Fibroblast of pulmonary artery (primary cell): ENCODE measurements around the gene C1orf198.

Source experiments
- DNase-seq: peaks from one replicate; pipeline ENCODE4 v3.0.0-alpha.2; 2010; ENCODE audit warnings: low read depth
- H3K4me3 ChIP-seq: replicated peaks from 2 replicates; pipeline ENCODE4 v1.5.1; 2011; ENCODE audit warnings: low read depth, mild to moderate bottlenecking, control low read depth, low read length, moderate library complexity
- TF ChIP-seq, protein P1 (sequence below): IDR thresholded peaks from 2 replicates; pipeline ENCODE4 v1.5.1; 2011; ENCODE audit warnings: mild to moderate bottlenecking, control low read depth, low read length, inconsistent platforms; ENCODE audit errors: missing control alignments

Gene C1orf198

DNA sequence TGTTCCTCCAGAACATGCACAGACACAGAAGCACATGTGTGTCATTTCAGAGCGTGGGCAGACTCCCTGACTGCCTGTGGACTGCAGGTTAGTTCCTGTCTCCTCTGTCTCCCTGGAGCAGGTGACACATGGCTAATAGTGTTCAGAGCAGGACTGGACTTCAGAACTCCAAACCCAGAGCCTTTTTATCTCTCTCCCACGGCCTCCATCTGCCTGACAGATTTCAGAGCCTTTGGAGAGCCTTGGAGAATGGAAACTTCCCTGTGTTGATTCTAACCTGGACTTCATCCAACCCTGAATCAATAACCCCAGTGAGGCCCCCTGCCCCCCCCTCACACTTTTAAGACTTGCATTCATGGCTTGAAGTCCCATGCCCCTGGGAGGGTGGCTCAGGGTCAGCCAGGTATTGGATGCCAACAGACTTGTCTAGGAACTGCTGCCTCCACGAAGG, 44.4 kb downstream of the C1orf198 start:
- no peak for DNase-seq
- H3K4me3 ChIP-seq, result no peak overlapping the region
- TF ChIP-seq, protein P1, sequence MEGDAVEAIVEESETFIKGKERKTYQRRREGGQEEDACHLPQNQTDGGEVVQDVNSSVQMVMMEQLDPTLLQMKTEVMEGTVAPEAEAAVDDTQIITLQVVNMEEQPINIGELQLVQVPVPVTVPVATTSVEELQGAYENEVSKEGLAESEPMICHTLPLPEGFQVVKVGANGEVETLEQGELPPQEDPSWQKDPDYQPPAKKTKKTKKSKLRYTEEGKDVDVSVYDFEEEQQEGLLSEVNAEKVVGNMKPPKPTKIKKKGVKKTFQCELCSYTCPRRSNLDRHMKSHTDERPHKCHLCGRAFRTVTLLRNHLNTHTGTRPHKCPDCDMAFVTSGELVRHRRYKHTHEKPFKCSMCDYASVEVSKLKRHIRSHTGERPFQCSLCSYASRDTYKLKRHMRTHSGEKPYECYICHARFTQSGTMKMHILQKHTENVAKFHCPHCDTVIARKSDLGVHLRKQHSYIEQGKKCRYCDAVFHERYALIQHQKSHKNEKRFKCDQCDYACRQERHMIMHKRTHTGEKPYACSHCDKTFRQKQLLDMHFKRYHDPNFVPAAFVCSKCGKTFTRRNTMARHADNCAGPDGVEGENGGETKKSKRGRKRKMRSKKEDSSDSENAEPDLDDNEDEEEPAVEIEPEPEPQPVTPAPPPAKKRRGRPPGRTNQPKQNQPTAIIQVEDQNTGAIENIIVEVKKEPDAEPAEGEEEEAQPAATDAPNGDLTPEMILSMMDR, result no peak

DNA sequence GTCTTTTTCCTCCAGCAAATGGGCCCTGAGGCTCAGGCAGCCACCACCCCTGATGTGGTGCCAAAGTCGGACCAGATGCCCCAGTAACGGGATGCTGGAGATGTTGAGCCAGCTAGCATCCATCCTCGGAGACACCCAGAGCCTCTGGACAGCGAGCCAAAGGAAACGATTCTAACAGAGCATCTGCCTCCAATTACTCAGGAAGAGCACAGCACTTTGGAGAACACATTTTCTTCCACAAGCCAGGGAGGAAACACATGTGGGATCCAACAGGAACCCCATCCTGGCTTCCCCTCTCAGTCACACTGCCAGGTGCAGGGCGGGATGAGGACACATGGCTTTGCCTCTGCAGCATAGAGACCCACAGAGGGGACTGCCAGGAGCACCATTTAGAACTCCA, 44.9 kb downstream of the C1orf198 start:
- TF ChIP-seq, protein P1, result no peak
- DNase-seq, result no peak
- no peak overlapping the region for H3K4me3 ChIP-seq

DNA sequence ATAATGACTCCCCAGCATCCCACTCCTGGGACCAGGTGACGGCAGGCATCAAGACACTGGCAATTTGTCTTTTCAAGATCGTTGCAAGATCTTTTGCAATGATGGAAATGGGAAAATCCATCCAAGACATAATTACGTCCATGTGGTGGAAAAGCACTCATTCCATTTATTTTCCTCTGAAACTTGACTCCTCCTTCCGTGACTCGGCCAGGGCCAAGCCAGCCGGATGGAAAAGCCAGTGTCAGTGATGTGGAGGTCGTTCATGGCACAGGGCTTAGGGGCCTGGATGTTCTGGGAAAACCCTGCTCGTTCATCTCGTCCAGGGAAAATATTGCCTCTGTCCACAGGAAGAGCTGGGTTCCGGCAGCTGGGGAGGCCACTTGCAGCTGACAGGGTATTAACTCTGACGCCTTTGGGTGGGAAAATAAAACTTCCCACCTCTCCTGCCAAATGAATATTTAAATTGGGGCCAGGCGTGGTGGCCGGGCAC, 46.2 kb downstream of the C1orf198 start:
- DNase-seq, result no peak
- no peak overlapping the region for H3K4me3 ChIP-seq
- TF ChIP-seq, protein P1, result no peak

DNA sequence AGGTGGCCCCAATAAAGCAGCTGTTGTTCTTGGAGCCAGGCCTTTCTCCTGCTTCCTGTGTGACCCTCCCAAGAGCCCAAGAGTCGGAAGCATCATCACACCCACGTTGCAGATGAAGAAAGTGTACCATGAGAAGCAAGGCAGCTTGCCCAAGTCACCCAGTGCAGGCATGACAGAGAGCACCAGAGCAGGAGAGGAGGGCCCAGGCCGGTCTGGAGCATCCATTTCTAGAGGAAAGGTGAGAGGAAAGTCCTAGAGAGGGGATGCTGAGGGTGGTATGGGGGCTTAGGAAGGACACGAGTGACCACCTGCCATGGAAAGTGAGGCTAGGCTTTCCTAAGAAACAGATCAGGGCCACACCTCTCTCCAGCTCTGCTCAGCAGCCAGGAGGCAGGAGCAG, 47.0 kb downstream of the C1orf198 start:
- no peak overlapping the region for H3K4me3 ChIP-seq
- TF ChIP-seq, protein P1, result no peak

DNA sequence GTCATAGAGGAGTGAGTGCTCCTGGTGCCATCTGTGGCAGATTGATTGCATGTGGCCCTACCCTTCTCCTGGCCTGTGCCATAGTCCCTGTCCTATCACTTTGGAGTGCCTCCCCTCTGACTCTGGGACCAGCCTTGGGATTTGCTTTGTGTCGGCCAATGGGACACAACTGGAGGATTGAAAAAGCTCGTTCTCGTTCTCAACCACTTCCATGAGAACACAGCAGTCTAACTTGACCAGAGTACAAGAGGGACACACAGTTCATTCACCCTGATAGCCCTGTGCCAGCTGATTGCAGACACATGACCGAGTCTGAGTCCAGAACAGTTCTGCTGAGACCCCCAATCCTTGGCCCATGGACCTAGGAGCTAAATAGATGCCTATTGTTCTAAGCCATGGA, 47.8 kb downstream of the C1orf198 start:
- TF ChIP-seq, protein P1, result no peak
- H3K4me3 ChIP-seq, result no peak overlapping the region
- no peak for DNase-seq

More for the DNA sequence above, 47.0 kb downstream of the C1orf198 start:
- no peak for DNase-seq

DNA sequence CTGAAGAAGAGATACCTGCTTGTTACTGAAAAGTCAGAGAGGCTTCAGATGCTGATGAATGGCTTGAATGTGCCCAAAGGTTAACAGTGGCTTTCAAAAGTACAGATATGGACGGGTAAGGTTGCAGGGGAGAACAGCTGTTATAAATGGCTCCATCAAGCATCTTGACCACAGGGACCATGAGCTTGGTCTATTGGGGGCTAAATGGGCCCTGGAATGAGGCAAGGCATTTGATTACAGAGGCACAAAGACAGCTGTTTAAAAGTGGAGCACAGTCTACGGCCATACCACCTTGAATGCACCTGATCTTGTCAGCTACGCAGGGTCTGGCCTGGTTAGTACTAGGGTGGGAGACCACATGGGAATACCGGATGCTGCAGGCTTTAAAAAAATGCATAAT, 48.3 kb downstream of the C1orf198 start:
- H3K4me3 ChIP-seq, result no peak overlapping the region
- TF ChIP-seq, protein P1, result no peak
- no peak for DNase-seq

DNA sequence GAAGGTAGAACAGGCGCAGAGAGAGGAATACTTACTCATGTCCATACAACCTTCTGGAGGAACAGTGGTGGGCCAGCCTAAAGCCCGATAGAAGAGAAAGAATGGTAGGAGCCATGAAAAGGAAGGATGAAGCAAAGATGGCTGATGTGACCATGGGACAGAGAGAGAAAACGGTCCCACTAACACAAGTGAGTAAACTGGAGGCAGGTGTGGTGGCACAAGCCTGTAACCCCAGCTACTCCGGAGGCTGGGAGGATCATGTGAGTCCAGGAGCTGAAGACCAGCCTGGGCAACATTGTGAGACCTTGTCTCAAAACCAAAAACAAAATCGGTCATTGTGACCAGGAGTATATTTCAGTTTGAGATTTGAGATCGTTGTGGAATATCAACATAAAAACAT, 49.4 kb downstream of the C1orf198 start:
- TF ChIP-seq, protein P1, result no peak
- no peak for DNase-seq
- no peak overlapping the region for H3K4me3 ChIP-seq
